Endothelial cell of umbilical vein (primary cell): ENCODE data around the gene MAML2. TPM values are rescaled to one million over a fixed set of nuclear protein-coding genes. Genes with fewer than 3 reads are reported as not detected.

Experiments
- BruUV-seq: library from RNA; stranded (reverse); fragments of 400-500 nt; replicated peaks from 2 replicates; lab custom pipeline; 2021; lab: Mats Ljungman, UMichigan
- CTCF ChIA-PET: fragments of 300-600, 350-600 bp; sonication (Branson Sonifier 250); formaldehyde crosslinking; loops from one replicate; lab custom pipeline; 2021; ENCODE audit warnings: antibody characterized with exemption, inconsistent platforms; lab: Charles Lee
- POLR2A ChIA-PET: fragments of 300-600, 350-600 bp; sonication (Branson Sonifier 250); formaldehyde crosslinking; loops from one replicate; lab custom pipeline; 2021; ENCODE audit warnings: antibody characterized with exemption, inconsistent platforms; lab: Charles Lee
- DNase-seq: peaks from one replicate; pipeline ENCODE4 v3.0.0-alpha.2; 2011; ENCODE audit warnings: low read depth, low spot score
- FAIRE-seq: peaks from 2 replicates; lab custom pipeline; 2011; peaks lifted over from hg19 to GRCh38; lab: Jason Lieb, UNC
- H2AFZ ChIP-seq: 2 replicates; pipeline ENCODE4 v1.6.0; 2012; ENCODE audit warnings: low read depth, low read length, control low read depth, inconsistent platforms
- H3K27ac ChIP-seq: 2 replicates; pipeline ENCODE4 v1.5.1; 2011; ENCODE audit warnings: low read depth, mild to moderate bottlenecking, control low read depth, low read length, moderate library complexity; ENCODE audit not compliant: insufficient read depth
- H3K27me3 ChIP-seq, 2 experiments: 2 replicates each; pipeline versions ENCODE4 v1.6.0 to v1.6.1; 2011; ENCODE audit warnings: low read length in 2 of 2, mixed read lengths in 1 of 2; ENCODE audit not compliant: control insufficient read depth in 2 of 2, insufficient read depth in 2 of 2
- H3K36me3 ChIP-seq, 2 experiments: 2 replicates in 1 of 2; 3 replicates in 1 of 2; pipeline ENCODE4 v1.5.1; 2011; ENCODE audit warnings: low read length in 2 of 2, mild to moderate bottlenecking in 1 of 2, moderate library complexity in 1 of 2; ENCODE audit not compliant: control insufficient read depth in 2 of 2, insufficient read depth in 2 of 2; ENCODE audit errors: extremely low read depth in 1 of 2
- H3K4me1 ChIP-seq: 3 replicates; pipeline ENCODE4 v1.5.1; 2011; ENCODE audit warnings: mild to moderate bottlenecking, low read length; ENCODE audit not compliant: control insufficient read depth, insufficient read depth; ENCODE audit errors: extremely low read depth
- H3K4me2 ChIP-seq: 2 replicates; pipeline ENCODE4 v1.6.1; 2011; ENCODE audit warnings: low read length, control low read depth, mixed read lengths; ENCODE audit not compliant: insufficient read depth
- H3K4me3 ChIP-seq, 3 experiments: fragments of 200-600 bp in 1 of 3; sonication (generic), shearing (Covaris generic) in 1 of 3; replicated peaks in 1 of 3; 2 replicates each; pipeline ENCODE4 v1.5.1; 2011 to 2016; ENCODE audit warnings: control low read depth in 3 of 3, low read length in 3 of 3, mild to moderate bottlenecking in 2 of 3, inconsistent platforms in 1 of 3, low read depth in 1 of 3, moderate library complexity in 1 of 3; ENCODE audit not compliant: insufficient read depth in 1 of 3
- H3K79me2 ChIP-seq: 2 replicates; pipeline ENCODE4 v1.6.0; 2012; ENCODE audit warnings: low read length, inconsistent platforms; ENCODE audit not compliant: control insufficient read depth, insufficient read depth
- H3K9ac ChIP-seq: replicated peaks from 2 replicates; pipeline ENCODE3; 2011; ENCODE audit warnings: low read length, control low read depth; ENCODE audit not compliant: insufficient read depth; ENCODE audit errors: extremely low read depth
- H3K9me1 ChIP-seq: replicated peaks from 3 replicates; pipeline ENCODE4 v1.6.0; 2011; ENCODE audit warnings: mild to moderate bottlenecking, low read length; ENCODE audit not compliant: control insufficient read depth, insufficient read depth; ENCODE audit errors: extremely low read depth
- H3K9me3 ChIP-seq: replicated peaks from 2 replicates; pipeline ENCODE4 v1.5.1; 2012; ENCODE audit warnings: low read length, inconsistent platforms; ENCODE audit not compliant: control insufficient read depth, insufficient read depth
- H4K20me1 ChIP-seq: replicated peaks from 2 replicates; pipeline ENCODE3; 2011; ENCODE audit warnings: mild to moderate bottlenecking, low read length; ENCODE audit not compliant: control insufficient read depth, insufficient read depth; ENCODE audit errors: extremely low read depth
- EZH2 ChIP-seq: IDR thresholded peaks from 2 replicates; pipeline ENCODE4 v1.6.1; 2012; ENCODE audit warnings: borderline replicate concordance, low read depth, mild to moderate bottlenecking, moderate library complexity, low read length, inconsistent platforms; ENCODE audit not compliant: severe bottlenecking
- FOS ChIP-seq: IDR thresholded peaks from 2 replicates; pipeline ENCODE4 v1.6.1; 2011; ENCODE audit warnings: mild to moderate bottlenecking, low read length, moderate library complexity, borderline replicate concordance; ENCODE audit not compliant: insufficient read depth
- GATA2 ChIP-seq: IDR thresholded peaks from 2 replicates; pipeline ENCODE4 v1.7.0; 2011; ENCODE audit warnings: low read depth, mild to moderate bottlenecking, moderate library complexity, mixed read lengths, low read length; ENCODE audit not compliant: insufficient read length, insufficient read depth
- JUN ChIP-seq: IDR thresholded peaks from 2 replicates; pipeline ENCODE4 v1.6.1; 2011; ENCODE audit warnings: borderline replicate concordance, low read depth; ENCODE audit not compliant: insufficient read length, insufficient read depth
- MYC ChIP-seq: IDR thresholded peaks from one replicate; pipeline ENCODE4 v1.6.1; 2011; ENCODE audit warnings: mild to moderate bottlenecking, low read depth, low read length
- POLR2A ChIP-seq: IDR thresholded peaks from 2 replicates; pipeline ENCODE4 v1.6.1; 2012; ENCODE audit warnings: low read depth, mild to moderate bottlenecking, control low read depth, low read length
- POLR2AphosphoS5 ChIP-seq: IDR thresholded peaks from 2 replicates; pipeline ENCODE4 v1.6.1; 2012; ENCODE audit warnings: low read depth, mild to moderate bottlenecking, control low read depth, low read length, moderate library complexity; ENCODE audit not compliant: insufficient read depth
- dilution Hi-C: fragments of 300-500 bp; cut with MboI; formaldehyde crosslinking; loops from one replicate; pipeline ENCODE4 v1.15.0; 2019; ENCODE audit warnings: low sequenced_read_pairs; ENCODE audit not compliant: extremely low pct_ligation_motif_present
- intact Hi-C: fragments of 100-400 bp; cut with micrococcal nuclease; formaldehyde crosslinking; loops from one replicate; pipeline ENCODE4 v1.10.0; 2022
- polyA plus RNA-seq, 4 experiments: library from polyadenylated mRNA; depleted of rRNA in 3 of 4; stranded (reverse) in 3 of 4; unstranded in 1 of 4; fragments of >200 nt; gene quantifications; 2 replicates each; pipeline versions ENCODE4 v1.2.1 to v1.2.3, GENCODE V29; 2011 to 2012; ENCODE audit warnings: missing spikeins in 1 of 4
- total RNA-seq: library from RNA; stranded (reverse); gene quantifications from 2 replicates; pipeline ENCODE4 v1.2.3, GENCODE V29; 2021
- TF ChIP-seq, protein P1 (sequence below), 2 donors: IDR thresholded peaks; 1 replicate in 1 of 2; 2 replicates in 1 of 2; pipeline ENCODE4 v1.5.1; 2011; ENCODE audit warnings: low read length in 2 of 2, mild to moderate bottlenecking in 2 of 2, moderate library complexity in 2 of 2, control low read depth in 1 of 2, inconsistent platforms in 1 of 2, low read depth in 1 of 2; ENCODE audit not compliant: insufficient read depth in 1 of 2; ENCODE audit errors: extremely low read depth in 1 of 2
- TF ChIP-seq, protein P2 (sequence below): IDR thresholded peaks from 2 replicates; pipeline ENCODE4 v1.6.1; 2011; ENCODE audit not compliant: insufficient read depth, insufficient read length

Gene MAML2
- total and polyA plus RNA-seq, 2 donors (not counting 3 experiments of a cell fraction or from before 2014, with no cell fraction given) = 12.4 to 16.8 TPM

DNA sequence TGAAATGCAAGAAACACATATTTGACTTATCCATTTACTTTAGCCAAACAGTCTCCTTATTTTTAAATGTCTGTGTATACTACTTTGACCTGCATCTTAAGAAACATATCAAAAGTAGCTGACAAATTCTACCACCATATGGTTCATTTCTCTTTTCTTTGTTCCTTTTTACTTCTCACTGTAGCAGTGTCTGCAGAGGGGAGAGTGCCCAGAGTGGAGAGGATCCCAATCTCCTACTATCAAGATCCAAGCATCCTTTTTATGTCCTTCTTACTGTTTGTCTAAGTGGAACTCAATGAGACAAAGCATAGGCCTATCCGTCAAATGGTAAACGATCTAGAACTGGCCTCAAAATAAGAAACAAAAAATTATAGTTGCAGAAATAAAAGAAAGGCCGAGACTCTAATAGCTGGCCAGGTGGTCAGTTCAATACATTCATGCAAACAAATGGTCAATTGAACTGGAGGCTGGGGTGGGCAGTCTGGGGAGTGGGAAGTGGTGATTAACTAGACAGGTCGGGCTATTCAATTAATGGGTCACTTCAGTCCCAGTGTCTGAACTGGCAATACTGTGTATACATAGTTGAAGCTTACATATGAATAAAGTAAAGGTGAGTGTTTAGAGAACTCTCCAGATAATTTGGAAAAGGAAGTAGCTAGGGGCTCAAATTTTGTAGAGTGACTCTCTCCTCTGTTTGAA, 149.1 kb downstream of the MAML2 start:
- Histone ChIP-seq H3K4me2 (no peak overlapping the region), H3K36me3 (no peaks in the 10 kb centered on the region), H3K4me3 (no peak overlapping the region), H3K9ac (no peak overlapping the region), H3K27ac (no peak overlapping the region), H3K79me2 (no peaks in the 10 kb centered on the region), H3K9me1 (no peaks in the 10 kb centered on the region), H3K27me3 (no peaks in the 10 kb centered on the region), H2AFZ (no peak overlapping the region), H4K20me1 (no peaks in the 10 kb centered on the region), H3K4me1 (peaks cover 8% of the 10 kb centered on the region), H3K9me3 (no peaks in the 10 kb centered on the region)
- intact Hi-C loops (no loop called here), dilution Hi-C loops (no loop called here)
- FAIRE-seq (no peak), DNase-seq (no peak)
- ChIA-PET POLR2A (no interaction called here), CTCF (interaction anchor here (0.8 to 2.0 kb wide), 4 partner anchors 14 to 344 kb away, joined by 3 to 6 read pairs (median 3); partner anchors contain the start of gene MAML2)
- no peak for TF ChIP-seq POLR2AphosphoS5
- TF ChIP-seq, protein P1, sequence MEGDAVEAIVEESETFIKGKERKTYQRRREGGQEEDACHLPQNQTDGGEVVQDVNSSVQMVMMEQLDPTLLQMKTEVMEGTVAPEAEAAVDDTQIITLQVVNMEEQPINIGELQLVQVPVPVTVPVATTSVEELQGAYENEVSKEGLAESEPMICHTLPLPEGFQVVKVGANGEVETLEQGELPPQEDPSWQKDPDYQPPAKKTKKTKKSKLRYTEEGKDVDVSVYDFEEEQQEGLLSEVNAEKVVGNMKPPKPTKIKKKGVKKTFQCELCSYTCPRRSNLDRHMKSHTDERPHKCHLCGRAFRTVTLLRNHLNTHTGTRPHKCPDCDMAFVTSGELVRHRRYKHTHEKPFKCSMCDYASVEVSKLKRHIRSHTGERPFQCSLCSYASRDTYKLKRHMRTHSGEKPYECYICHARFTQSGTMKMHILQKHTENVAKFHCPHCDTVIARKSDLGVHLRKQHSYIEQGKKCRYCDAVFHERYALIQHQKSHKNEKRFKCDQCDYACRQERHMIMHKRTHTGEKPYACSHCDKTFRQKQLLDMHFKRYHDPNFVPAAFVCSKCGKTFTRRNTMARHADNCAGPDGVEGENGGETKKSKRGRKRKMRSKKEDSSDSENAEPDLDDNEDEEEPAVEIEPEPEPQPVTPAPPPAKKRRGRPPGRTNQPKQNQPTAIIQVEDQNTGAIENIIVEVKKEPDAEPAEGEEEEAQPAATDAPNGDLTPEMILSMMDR (IDR thresholded peaks at IDR 0.05; ENCODE audit: extremely low read depth in 1 of 2, insufficient read depth in 1 of 2, low read depth in 1 of 2, low read length in 2 of 2) = no peak
- TF ChIP-seq EZH2 = no peak
- TF ChIP-seq FOS = no peak
- TF ChIP-seq POLR2A = no peak
- TF ChIP-seq JUN = no peak
- TF ChIP-seq GATA2 = no peak
- TF ChIP-seq, protein P2, sequence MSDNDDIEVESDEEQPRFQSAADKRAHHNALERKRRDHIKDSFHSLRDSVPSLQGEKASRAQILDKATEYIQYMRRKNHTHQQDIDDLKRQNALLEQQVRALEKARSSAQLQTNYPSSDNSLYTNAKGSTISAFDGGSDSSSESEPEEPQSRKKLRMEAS = no peak
- no peak for TF ChIP-seq MYC
- no TSS peak for BruUV-seq
